ENCODE results near the gene KIF13A.

DNA sequence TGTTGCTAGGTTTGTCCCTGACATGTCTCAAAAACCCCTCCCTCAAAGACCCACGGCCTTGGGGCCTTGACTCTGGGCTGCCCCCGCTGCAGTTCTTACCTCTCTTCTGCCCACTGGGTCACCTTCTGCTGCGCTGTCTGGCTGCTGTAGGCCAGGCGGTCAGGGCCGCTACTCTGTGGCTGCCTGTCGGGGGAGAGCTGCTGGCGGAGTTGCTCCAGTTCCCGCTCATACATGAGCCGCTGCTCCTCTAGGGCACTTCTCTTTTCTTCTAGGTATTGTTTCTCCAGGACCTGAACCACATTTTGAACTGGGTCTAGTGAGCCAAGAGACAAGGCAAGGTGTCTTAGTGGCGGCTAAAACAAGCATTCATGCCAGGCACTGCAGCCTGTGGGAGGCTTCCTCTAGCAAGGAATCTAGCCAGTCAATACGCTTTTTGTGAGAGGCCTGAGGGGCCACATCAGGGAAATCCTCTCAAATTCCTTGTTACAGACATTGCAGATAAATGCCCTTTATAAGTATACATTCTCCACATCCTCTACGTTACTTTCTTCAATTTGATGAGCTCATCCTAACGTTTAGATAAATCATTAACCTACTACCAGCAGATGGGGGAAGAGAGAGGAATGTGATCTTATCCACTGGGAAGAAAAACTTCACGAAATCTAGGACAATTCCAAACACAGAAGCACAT is 170.4 kb downstream of the KIF13A start:
- TF ChIP-seq EZH2 (IDR thresholded peaks at IDR 0.05; ENCODE audit: low read depth): no peak
- TF ChIP-seq, protein P1, sequence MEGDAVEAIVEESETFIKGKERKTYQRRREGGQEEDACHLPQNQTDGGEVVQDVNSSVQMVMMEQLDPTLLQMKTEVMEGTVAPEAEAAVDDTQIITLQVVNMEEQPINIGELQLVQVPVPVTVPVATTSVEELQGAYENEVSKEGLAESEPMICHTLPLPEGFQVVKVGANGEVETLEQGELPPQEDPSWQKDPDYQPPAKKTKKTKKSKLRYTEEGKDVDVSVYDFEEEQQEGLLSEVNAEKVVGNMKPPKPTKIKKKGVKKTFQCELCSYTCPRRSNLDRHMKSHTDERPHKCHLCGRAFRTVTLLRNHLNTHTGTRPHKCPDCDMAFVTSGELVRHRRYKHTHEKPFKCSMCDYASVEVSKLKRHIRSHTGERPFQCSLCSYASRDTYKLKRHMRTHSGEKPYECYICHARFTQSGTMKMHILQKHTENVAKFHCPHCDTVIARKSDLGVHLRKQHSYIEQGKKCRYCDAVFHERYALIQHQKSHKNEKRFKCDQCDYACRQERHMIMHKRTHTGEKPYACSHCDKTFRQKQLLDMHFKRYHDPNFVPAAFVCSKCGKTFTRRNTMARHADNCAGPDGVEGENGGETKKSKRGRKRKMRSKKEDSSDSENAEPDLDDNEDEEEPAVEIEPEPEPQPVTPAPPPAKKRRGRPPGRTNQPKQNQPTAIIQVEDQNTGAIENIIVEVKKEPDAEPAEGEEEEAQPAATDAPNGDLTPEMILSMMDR (conservative IDR thresholded peaks at IDR 0.05): 0 out of 2 replicates have a peak, but pooled peaks have one; percentile 12
